Measurements from ENCODE around the gene CTDP1. TPM values are rescaled to one million over a fixed set of nuclear protein-coding genes. Genes with fewer than 3 reads are reported as not detected.

The CTDP1 gene
- total RNA-seq, 1 experiment from 2014 or later, result 24.9 TPM

DNA sequence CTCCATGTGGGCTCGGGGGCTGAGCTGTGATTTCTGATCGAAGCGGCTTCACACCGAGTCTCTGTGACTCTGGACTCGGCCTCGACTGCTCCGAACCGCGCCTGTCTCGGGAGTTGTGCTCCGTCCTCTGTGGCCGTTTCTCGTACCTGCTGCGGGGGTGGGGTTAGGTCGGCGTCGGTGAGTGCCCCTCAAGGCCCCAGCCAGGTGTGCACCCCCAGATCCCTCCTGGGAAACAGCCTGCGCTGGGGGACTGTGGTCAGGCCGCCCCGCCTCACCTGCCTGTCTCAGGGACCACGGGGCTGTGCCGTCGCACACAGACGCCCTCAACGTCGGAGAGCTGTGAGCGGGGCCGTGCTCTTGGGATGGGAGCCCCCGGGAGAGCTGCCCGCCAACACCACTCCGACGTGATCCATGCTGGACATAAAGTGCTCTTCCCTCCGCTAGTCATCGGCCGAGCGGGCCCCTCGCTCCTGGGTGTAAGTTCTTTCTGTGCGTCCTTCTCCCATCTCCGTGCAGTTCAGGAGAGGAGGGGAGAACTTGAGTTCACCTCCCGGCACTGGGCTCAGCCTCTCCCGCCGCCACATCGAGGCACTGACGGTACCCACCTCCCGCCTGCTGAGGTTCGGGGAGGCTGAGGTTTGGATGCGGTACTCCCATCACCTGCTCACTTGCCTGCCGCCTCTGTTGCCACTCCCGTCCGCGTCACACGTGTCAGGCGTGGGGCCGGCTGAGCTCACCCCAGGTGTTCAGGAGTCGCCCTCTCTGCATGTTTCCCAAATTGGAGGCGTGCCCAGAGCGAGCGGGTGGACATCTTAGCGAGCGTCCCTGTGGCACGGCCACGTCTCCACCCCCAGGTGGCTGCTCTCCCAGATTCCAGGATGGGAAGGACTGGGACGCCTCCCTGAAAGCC lies 55.7 kb downstream of the CTDP1 start:
- Histone ChIP-seq H3K27me3 (ENCODE audit: insufficient read depth, low read length) (no peaks in the 10 kb centered on the region), H3K4me2 (ENCODE audit: low read length) (no peak overlapping the region), H3K79me2 (ENCODE audit: insufficient read depth, low read length) (no peaks in the 10 kb centered on the region), H3K36me3 (ENCODE audit: control insufficient read depth in 1 of 2, insufficient read depth in 2 of 2, low read length in 2 of 2) (peaks cover 4 to 57% of the 10 kb centered on the region in 2 experiments), H3K9ac (ENCODE audit: low read length) (no peak overlapping the region), H4K20me1 (ENCODE audit: insufficient read depth) (no peaks in the 10 kb centered on the region), H3K4me3 (replicated peaks in 1 of 2; ENCODE audit: low read depth in 1 of 2, low read length in 2 of 2) (no peak overlapping the region), H3K4me1 (ENCODE audit: control insufficient read depth in 1 of 2, insufficient read depth in 2 of 2, low read length in 2 of 2) (no peaks in the 10 kb centered on the region), H3K9me3 (ENCODE audit: control insufficient read depth in 1 of 2, insufficient read depth in 1 of 2, low read depth in 1 of 2, low read length in 2 of 2) (peaks cover 5 to 15% of the 10 kb centered on the region in 2 experiments; a peak in 3 of 4 replicates), H3K27ac (ENCODE audit: low read depth, low read length) (no peak overlapping the region), H3K9me2 (ENCODE audit: insufficient read depth) (no peaks in the 10 kb centered on the region), H2AFZ (ENCODE audit: low read depth, low read length, poor library complexity, severe bottlenecking) (no peak overlapping the region)
- DNase-seq (ENCODE audit: low read depth, low spot score), result no peak
- no TSS peak for BruUV-seq (replicated peaks)
- intact Hi-C loops (cut with micrococcal nuclease), result no loop called here
- ChIA-PET POLR2A (no interaction called here), RAD21 (ENCODE audit: low non-redundant PET in 1 of 2, low total read pairs in 2 of 2, uncharacterized antibody in 2 of 2, unreplicated experiment in 2 of 2) (no interaction called here), CTCF (no interaction called here)
- ATAC-seq, result no peak
- TF ChIP-seq SRF (IDR thresholded peaks at IDR 0.05; ENCODE audit: low read depth) (no peak), POLR2AphosphoS5 (IDR thresholded peaks at IDR 0.05; ENCODE audit: low read depth, low read length) (no peak), ELF1 (IDR thresholded peaks at IDR 0.05; ENCODE audit: borderline replicate concordance, low read depth) (no peak), FOSL1 (IDR thresholded peaks at IDR 0.05; ENCODE audit: low read depth) (no peak), CBX3 (IDR thresholded peaks at IDR 0.05; ENCODE audit: low read depth) (no peak), SP1 (IDR thresholded peaks at IDR 0.05; ENCODE audit: low read depth) (no peak), EZH2phosphoT487 (IDR thresholded peaks at IDR 0.05; ENCODE audit: borderline replicate concordance) (no peak), SIN3A (IDR thresholded peaks at IDR 0.05; ENCODE audit: low read depth) (no peak), JUND (IDR thresholded peaks at IDR 0.05) (no peak), ZFX (IDR thresholded peaks at IDR 0.05) (no peak), CEBPB (IDR thresholded peaks at IDR 0.05; ENCODE audit: low read depth) (no peak), EZH2 (IDR thresholded peaks at IDR 0.05) (no peak), POLR2A (IDR thresholded peaks at IDR 0.05; ENCODE audit: borderline replicate concordance, extremely low read depth, insufficient read depth, insufficient read length) (no peak), TCF7L2 (IDR thresholded peaks at IDR 0.05; ENCODE audit: borderline replicate concordance, extremely low read depth, insufficient read depth, insufficient read length) (no peak)
- TF ChIP-seq, protein P1, sequence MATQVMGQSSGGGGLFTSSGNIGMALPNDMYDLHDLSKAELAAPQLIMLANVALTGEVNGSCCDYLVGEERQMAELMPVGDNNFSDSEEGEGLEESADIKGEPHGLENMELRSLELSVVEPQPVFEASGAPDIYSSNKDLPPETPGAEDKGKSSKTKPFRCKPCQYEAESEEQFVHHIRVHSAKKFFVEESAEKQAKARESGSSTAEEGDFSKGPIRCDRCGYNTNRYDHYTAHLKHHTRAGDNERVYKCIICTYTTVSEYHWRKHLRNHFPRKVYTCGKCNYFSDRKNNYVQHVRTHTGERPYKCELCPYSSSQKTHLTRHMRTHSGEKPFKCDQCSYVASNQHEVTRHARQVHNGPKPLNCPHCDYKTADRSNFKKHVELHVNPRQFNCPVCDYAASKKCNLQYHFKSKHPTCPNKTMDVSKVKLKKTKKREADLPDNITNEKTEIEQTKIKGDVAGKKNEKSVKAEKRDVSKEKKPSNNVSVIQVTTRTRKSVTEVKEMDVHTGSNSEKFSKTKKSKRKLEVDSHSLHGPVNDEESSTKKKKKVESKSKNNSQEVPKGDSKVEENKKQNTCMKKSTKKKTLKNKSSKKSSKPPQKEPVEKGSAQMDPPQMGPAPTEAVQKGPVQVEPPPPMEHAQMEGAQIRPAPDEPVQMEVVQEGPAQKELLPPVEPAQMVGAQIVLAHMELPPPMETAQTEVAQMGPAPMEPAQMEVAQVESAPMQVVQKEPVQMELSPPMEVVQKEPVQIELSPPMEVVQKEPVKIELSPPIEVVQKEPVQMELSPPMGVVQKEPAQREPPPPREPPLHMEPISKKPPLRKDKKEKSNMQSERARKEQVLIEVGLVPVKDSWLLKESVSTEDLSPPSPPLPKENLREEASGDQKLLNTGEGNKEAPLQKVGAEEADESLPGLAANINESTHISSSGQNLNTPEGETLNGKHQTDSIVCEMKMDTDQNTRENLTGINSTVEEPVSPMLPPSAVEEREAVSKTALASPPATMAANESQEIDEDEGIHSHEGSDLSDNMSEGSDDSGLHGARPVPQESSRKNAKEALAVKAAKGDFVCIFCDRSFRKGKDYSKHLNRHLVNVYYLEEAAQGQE (IDR thresholded peaks at IDR 0.05; ENCODE audit: low read depth), result no peak
- TF ChIP-seq, protein P2, sequence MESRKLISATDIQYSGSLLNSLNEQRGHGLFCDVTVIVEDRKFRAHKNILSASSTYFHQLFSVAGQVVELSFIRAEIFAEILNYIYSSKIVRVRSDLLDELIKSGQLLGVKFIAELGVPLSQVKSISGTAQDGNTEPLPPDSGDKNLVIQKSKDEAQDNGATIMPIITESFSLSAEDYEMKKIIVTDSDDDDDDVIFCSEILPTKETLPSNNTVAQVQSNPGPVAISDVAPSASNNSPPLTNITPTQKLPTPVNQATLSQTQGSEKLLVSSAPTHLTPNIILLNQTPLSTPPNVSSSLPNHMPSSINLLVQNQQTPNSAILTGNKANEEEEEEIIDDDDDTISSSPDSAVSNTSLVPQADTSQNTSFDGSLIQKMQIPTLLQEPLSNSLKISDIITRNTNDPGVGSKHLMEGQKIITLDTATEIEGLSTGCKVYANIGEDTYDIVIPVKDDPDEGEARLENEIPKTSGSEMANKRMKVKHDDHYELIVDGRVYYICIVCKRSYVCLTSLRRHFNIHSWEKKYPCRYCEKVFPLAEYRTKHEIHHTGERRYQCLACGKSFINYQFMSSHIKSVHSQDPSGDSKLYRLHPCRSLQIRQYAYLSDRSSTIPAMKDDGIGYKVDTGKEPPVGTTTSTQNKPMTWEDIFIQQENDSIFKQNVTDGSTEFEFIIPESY (IDR thresholded peaks at IDR 0.05; ENCODE audit: extremely low read depth, insufficient replicate concordance, low read length), result no peak
